ENCODE results near the gene CELF1. TPM values are rescaled to one million over a fixed set of nuclear protein-coding genes. Genes with fewer than 3 reads are reported as not detected.

CELF1 gene
- total and polyA plus RNA-seq, 2 of the 13 experiments (the other 11 are each of a cell fraction or from before 2014, with no cell fraction given) = 69.0 to 80.1 TPM

DNA sequence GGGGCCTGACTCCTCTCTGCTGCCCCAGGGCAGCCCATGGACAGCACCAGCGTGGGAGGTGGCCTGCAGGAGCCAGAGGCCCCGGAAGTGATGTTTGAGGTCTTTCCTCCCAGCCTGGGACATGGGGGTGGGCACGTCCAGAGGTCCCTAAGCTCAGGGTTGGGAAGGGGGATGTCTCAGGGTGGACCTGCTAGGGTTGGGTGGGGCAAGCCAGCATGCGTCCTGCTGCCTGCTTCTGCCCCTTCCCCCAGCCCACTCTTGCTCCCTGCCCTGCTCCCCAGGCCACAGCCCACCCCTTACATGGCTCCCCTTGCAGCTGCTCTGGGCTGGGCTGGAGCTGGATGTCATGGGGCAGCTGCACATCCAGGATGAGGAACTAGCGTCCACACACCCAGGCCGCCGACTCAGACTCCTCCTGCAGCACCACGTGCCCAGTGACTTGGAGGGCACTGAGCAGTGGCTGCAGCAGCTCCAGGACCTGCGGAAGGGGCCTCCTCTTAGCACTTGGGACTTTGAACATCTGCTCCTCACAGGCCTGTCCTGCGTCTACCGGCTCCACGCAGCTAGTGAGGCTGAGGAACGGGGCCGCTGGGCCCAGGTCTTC, 34.9 kb upstream of the CELF1 start (continued):
- TF ChIP-seq, protein P1, sequence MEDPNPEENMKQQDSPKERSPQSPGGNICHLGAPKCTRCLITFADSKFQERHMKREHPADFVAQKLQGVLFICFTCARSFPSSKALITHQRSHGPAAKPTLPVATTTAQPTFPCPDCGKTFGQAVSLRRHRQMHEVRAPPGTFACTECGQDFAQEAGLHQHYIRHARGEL (CRISPR knock-in tag; IDR thresholded peaks at IDR 0.05) = no peak
- TF ChIP-seq TRIM24 (CRISPR knock-in tag; IDR thresholded peaks at IDR 0.05) = no peak
- TF ChIP-seq ZNF615 (CRISPR knock-in tag; IDR thresholded peaks at IDR 0.05; ENCODE audit: borderline replicate concordance) = no peak
- TF ChIP-seq REPIN1 (CRISPR knock-in tag; IDR thresholded peaks at IDR 0.05; ENCODE audit: borderline replicate concordance, low read depth) = peak; percentile 43; the same call in 1 of the 2 replicates
- TF ChIP-seq ZSCAN31 (CRISPR knock-in tag; IDR thresholded peaks at IDR 0.05; ENCODE audit: low read depth) = 0 out of 2 replicates have a peak, but pooled peaks have one; percentile 38
- no peak for TF ChIP-seq MAFG (CRISPR knock-in tag; IDR thresholded peaks at IDR 0.05)
- TF ChIP-seq THAP11 (CRISPR knock-in tag; IDR thresholded peaks at IDR 0.05) = peak; percentile 39; the same call in 1 of the 2 replicates
- TF ChIP-seq, protein P2, sequence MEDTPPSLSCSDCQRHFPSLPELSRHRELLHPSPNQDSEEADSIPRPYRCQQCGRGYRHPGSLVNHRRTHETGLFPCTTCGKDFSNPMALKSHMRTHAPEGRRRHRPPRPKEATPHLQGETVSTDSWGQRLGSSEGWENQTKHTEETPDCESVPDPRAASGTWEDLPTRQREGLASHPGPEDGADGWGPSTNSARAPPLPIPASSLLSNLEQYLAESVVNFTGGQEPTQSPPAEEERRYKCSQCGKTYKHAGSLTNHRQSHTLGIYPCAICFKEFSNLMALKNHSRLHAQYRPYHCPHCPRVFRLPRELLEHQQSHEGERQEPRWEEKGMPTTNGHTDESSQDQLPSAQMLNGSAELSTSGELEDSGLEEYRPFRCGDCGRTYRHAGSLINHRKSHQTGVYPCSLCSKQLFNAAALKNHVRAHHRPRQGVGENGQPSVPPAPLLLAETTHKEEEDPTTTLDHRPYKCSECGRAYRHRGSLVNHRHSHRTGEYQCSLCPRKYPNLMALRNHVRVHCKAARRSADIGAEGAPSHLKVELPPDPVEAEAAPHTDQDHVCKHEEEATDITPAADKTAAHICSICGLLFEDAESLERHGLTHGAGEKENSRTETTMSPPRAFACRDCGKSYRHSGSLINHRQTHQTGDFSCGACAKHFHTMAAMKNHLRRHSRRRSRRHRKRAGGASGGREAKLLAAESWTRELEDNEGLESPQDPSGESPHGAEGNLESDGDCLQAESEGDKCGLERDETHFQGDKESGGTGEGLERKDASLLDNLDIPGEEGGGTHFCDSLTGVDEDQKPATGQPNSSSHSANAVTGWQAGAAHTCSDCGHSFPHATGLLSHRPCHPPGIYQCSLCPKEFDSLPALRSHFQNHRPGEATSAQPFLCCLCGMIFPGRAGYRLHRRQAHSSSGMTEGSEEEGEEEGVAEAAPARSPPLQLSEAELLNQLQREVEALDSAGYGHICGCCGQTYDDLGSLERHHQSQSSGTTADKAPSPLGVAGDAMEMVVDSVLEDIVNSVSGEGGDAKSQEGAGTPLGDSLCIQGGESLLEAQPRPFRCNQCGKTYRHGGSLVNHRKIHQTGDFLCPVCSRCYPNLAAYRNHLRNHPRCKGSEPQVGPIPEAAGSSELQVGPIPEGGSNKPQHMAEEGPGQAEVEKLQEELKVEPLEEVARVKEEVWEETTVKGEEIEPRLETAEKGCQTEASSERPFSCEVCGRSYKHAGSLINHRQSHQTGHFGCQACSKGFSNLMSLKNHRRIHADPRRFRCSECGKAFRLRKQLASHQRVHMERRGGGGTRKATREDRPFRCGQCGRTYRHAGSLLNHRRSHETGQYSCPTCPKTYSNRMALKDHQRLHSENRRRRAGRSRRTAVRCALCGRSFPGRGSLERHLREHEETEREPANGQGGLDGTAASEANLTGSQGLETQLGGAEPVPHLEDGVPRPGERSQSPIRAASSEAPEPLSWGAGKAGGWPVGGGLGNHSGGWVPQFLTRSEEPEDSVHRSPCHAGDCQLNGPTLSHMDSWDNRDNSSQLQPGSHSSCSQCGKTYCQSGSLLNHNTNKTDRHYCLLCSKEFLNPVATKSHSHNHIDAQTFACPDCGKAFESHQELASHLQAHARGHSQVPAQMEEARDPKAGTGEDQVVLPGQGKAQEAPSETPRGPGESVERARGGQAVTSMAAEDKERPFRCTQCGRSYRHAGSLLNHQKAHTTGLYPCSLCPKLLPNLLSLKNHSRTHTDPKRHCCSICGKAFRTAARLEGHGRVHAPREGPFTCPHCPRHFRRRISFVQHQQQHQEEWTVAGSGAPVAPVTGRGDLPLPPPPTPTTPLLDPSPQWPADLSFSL (CRISPR knock-in tag; IDR thresholded peaks at IDR 0.05) = no peak
- TF ChIP-seq BRD4 (CRISPR knock-in tag; IDR thresholded peaks at IDR 0.05) = peak; percentile 75; the same call in 1 of the 2 replicates
- no peak for TF ChIP-seq ZNF121 (CRISPR knock-in tag; IDR thresholded peaks at IDR 0.05)
- 0 out of 2 replicates have a peak, but pooled peaks have one; percentile 37 for TF ChIP-seq DR1 (CRISPR knock-in tag; IDR thresholded peaks at IDR 0.05)
- TF ChIP-seq ZC3H13 (CRISPR knock-in tag; IDR thresholded peaks at IDR 0.05) = no peak
- 0 out of 2 replicates have a peak, but pooled peaks have one; percentile 40 for TF ChIP-seq ZNF12 (CRISPR knock-in tag; IDR thresholded peaks at IDR 0.05)
- 0 out of 2 replicates have a peak, but pooled peaks have one; percentile 41 for TF ChIP-seq ZSCAN21 (CRISPR knock-in tag; IDR thresholded peaks at IDR 0.05; ENCODE audit: borderline replicate concordance)
- TF ChIP-seq, protein P3, sequence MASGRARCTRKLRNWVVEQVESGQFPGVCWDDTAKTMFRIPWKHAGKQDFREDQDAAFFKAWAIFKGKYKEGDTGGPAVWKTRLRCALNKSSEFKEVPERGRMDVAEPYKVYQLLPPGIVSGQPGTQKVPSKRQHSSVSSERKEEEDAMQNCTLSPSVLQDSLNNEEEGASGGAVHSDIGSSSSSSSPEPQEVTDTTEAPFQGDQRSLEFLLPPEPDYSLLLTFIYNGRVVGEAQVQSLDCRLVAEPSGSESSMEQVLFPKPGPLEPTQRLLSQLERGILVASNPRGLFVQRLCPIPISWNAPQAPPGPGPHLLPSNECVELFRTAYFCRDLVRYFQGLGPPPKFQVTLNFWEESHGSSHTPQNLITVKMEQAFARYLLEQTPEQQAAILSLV (CRISPR knock-in tag; IDR thresholded peaks at IDR 0.05; ENCODE audit: borderline replicate concordance) = 0 out of 2 replicates have a peak, but pooled peaks have one; percentile 37
- no peak for TF ChIP-seq ELF3 (CRISPR knock-in tag; IDR thresholded peaks at IDR 0.05)
- TF ChIP-seq, protein P4, sequence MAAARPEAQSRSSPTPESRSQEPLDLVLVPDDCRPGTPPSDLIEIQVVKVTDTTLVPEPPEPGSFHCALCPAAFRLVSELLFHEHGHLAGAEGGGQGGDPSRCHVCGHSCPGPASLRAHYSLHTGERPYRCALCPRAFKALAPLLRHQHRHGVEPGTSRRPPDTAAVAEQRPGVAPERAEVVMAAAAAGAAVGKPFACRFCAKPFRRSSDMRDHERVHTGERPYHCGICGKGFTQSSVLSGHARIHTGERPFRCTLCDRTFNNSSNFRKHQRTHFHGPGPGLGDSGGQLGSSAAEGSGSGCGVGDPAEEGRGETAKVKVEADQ (CRISPR knock-in tag; IDR thresholded peaks at IDR 0.05; ENCODE audit: borderline replicate concordance) = 0 out of 2 replicates have a peak, but pooled peaks have one; percentile 35
- TF ChIP-seq ZNF644 (CRISPR knock-in tag; IDR thresholded peaks at IDR 0.05; ENCODE audit: low read depth) = no peak
- no peak for TF ChIP-seq IKZF4 (CRISPR knock-in tag; IDR thresholded peaks at IDR 0.05; ENCODE audit: borderline replicate concordance, low read depth, not compliant biosample characterization)
- TF ChIP-seq, protein P5, sequence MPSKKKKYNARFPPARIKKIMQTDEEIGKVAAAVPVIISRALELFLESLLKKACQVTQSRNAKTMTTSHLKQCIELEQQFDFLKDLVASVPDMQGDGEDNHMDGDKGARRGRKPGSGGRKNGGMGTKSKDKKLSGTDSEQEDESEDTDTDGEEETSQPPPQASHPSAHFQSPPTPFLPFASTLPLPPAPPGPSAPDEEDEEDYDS (CRISPR knock-in tag; IDR thresholded peaks at IDR 0.05) = no peak
- no peak for TF ChIP-seq MAFK (conservative IDR thresholded peaks at IDR 0.05 in 1 of 2, IDR thresholded peaks at IDR 0.05 in 1 of 2; ENCODE audit: low read length in 2 of 2)
